GM12878 (cell line): ENCODE measurements around the gene TMEM255B. TPM values are rescaled to one million over a fixed set of nuclear protein-coding genes. Genes with fewer than 3 reads are reported as not detected.

Experiments
- ATAC-seq: fragments of 200-7000 bp; cut with Tn5 transposase; 3 replicates; pipeline ENCODE4 v1.9.1; 2020; ENCODE audit warnings: mild to moderate bottlenecking, moderate library complexity
- BruUV-seq: library from RNA; stranded (reverse); fragments of 400-500 nt; replicated peaks from 2 replicates; lab custom pipeline; 2021; lab: Mats Ljungman, UMichigan
- CTCF ChIA-PET: fragments of 300-600 bp; sonication (Branson Sonifier 250); formaldehyde crosslinking; extraction: SDS; loops from one replicate; lab custom pipeline; 2021; ENCODE audit warnings: inconsistent platforms; lab: Yijun Ruan, JAX
- POLR2A ChIA-PET: fragments of 350-600 bp; formaldehyde crosslinking; extraction: SDS; loops from one replicate; lab custom pipeline; 2021; ENCODE audit warnings: inconsistent platforms; lab: Charles Lee
- RAD21 ChIA-PET: fragments of 300-600 bp; sonication (Branson Sonifier 250); formaldehyde crosslinking; loops from one replicate; lab custom pipeline; 2023; ENCODE audit warnings: antibody characterized with exemption; ENCODE audit not compliant: unreplicated experiment; lab: Charles Lee
- SMC1A ChIA-PET: fragments of 300-600 bp; sonication (Branson Sonifier 250); formaldehyde crosslinking; loops from one replicate; lab custom pipeline; 2023; ENCODE audit not compliant: unreplicated experiment, uncharacterized antibody; lab: Charles Lee
- DNase-seq: peaks from one replicate; pipeline ENCODE4 v3.0.0-alpha.2; 2011; ENCODE audit warnings: low read depth, low spot score
- FAIRE-seq: peaks from 3 replicates; lab custom pipeline; 2011; peaks lifted over from hg19 to GRCh38; lab: Jason Lieb, UNC
- H2AFZ ChIP-seq: 2 replicates; pipeline ENCODE4 v1.6.0; 2011; ENCODE audit warnings: low read depth, low read length, control low read depth; ENCODE audit not compliant: control insufficient read depth
- H3K27ac ChIP-seq: 2 replicates; pipeline ENCODE4 v1.5.1; 2011; ENCODE audit warnings: control low read depth; ENCODE audit not compliant: control insufficient read depth, insufficient read depth
- H3K27me3 ChIP-seq, 2 experiments: replicated peaks in 1 of 2; 2 replicates each; pipeline versions ENCODE4 v1.6.0 to v1.6.1; 2011; ENCODE audit warnings: low read length in 1 of 2; ENCODE audit not compliant: control insufficient read depth in 2 of 2, insufficient read depth in 2 of 2
- H3K36me3 ChIP-seq, 2 experiments: 2 replicates each; pipeline ENCODE4 v1.5.1; 2011; ENCODE audit warnings: low read length in 1 of 2; ENCODE audit not compliant: control insufficient read depth in 2 of 2, insufficient read depth in 2 of 2
- H3K4me1 ChIP-seq: 2 replicates; pipeline ENCODE4 v1.6.1; 2011; ENCODE audit warnings: mild to moderate bottlenecking, low read length, moderate library complexity, mixed read lengths; ENCODE audit not compliant: control insufficient read depth, insufficient read depth
- H3K4me2 ChIP-seq: 2 replicates; pipeline ENCODE4 v1.6.0; 2011; ENCODE audit warnings: control low read depth; ENCODE audit not compliant: control insufficient read depth, insufficient read depth
- H3K4me3 ChIP-seq: fragments of 200-600 bp; sonication (generic); 2 replicates; pipeline ENCODE4 v1.5.1; 2016
- H3K79me2 ChIP-seq: 2 replicates; pipeline ENCODE4 v1.6.0; 2011; ENCODE audit warnings: low read length; ENCODE audit not compliant: control insufficient read depth, insufficient read depth
- H3K9ac ChIP-seq: 2 replicates; pipeline ENCODE4 v1.8.0; 2011; ENCODE audit warnings: low read length, control low read depth, mixed read lengths; ENCODE audit not compliant: control insufficient read depth, insufficient read depth
- H3K9me3 ChIP-seq: replicated peaks from 3 replicates; pipeline ENCODE4 v1.5.1; 2011; ENCODE audit warnings: mild to moderate bottlenecking, low read length; ENCODE audit not compliant: control insufficient read depth, insufficient read depth
- H4K20me1 ChIP-seq: 2 replicates; pipeline ENCODE4 v1.6.0; 2011; ENCODE audit not compliant: control insufficient read depth, insufficient read depth
- ATF3 ChIP-seq: IDR thresholded peaks from 2 replicates; pipeline ENCODE4 v1.6.1; 2011; ENCODE audit warnings: low read depth, mild to moderate bottlenecking, low read length, moderate library complexity, borderline replicate concordance; ENCODE audit errors: extremely low read depth
- CREM ChIP-seq: IDR thresholded peaks from 2 replicates; pipeline ENCODE4 v1.6.1; 2014; ENCODE audit warnings: antibody characterized with exemption, low read depth
- DPF2 ChIP-seq: fragments of 450-650 bp; IDR thresholded peaks from 2 replicates; pipeline ENCODE4 v1.6.1; 2017; ENCODE audit warnings: mild to moderate bottlenecking
- MEF2A ChIP-seq: IDR thresholded peaks from 2 replicates; pipeline ENCODE4 v1.6.1; 2011; ENCODE audit warnings: low read depth, mild to moderate bottlenecking, low read length, moderate library complexity; ENCODE audit not compliant: insufficient read depth
- PAX8 ChIP-seq: fragments of 450-650 bp; IDR thresholded peaks from 2 replicates; pipeline ENCODE4 v1.6.1; 2017; ENCODE audit warnings: mild to moderate bottlenecking, moderate library complexity
- PBX3 ChIP-seq: IDR thresholded peaks from 2 replicates; pipeline ENCODE4 v1.6.1; 2011; ENCODE audit warnings: mild to moderate bottlenecking, low read depth, low read length, moderate library complexity; ENCODE audit not compliant: insufficient replicate concordance
- POU2F2 ChIP-seq: IDR thresholded peaks from 3 replicates; pipeline ENCODE4 v1.6.1; 2011; ENCODE audit warnings: low read depth, mild to moderate bottlenecking, low read length, borderline replicate concordance
- SMAD5 ChIP-seq: IDR thresholded peaks from 2 replicates; pipeline ENCODE4 v1.6.1; 2016; ENCODE audit warnings: antibody characterized with exemption, low read depth
- SMC3 ChIP-seq: IDR thresholded peaks from 2 replicates; pipeline ENCODE4 v1.6.1; 2011; ENCODE audit warnings: low read length, improper control_type of control experiment, borderline replicate concordance
- SUZ12 ChIP-seq: fragments of 200-600 bp; sonication (generic); IDR thresholded peaks from one replicate; pipeline ENCODE4 v1.6.1; 2018; ENCODE audit warnings: antibody characterized with exemption, mild to moderate bottlenecking; ENCODE audit not compliant: unreplicated experiment
- TARDBP ChIP-seq: IDR thresholded peaks from 2 replicates; pipeline ENCODE4 v1.6.1; 2016; ENCODE audit warnings: borderline replicate concordance
- TCF7 ChIP-seq: IDR thresholded peaks from 2 replicates; pipeline ENCODE4 v1.6.1; 2014; ENCODE audit warnings: antibody characterized with exemption, borderline replicate concordance
- USF1 ChIP-seq: IDR thresholded peaks from 2 replicates; pipeline ENCODE4 v1.6.1; 2011; ENCODE audit warnings: borderline replicate concordance, low read depth, mild to moderate bottlenecking, moderate library complexity, mixed read lengths, low read length; ENCODE audit not compliant: insufficient read depth; ENCODE audit errors: extremely low read length
- ZNF384 ChIP-seq: IDR thresholded peaks from 2 replicates; pipeline ENCODE4 v1.6.1; 2012; ENCODE audit warnings: low read depth, mild to moderate bottlenecking, low read length, improper control_type of control experiment, borderline replicate concordance
- WGBS: methylation state at CpG from one replicate; pipeline ENCODE4 v1.1.6; 2016; ENCODE audit warnings: low lambda C conversion rate; ENCODE audit not compliant: insufficient replicate concordance, insufficient coverage; ENCODE audit errors: missing lambda C conversion rate; 5-methylcytosine and 5-hydroxymethylcytosine counted together
- in situ Hi-C: fragments of 300-500 bp; cut with MboI; formaldehyde crosslinking; loops from 9 replicates; pipeline ENCODE4 v1.14.3; 2018; ENCODE audit warnings: mixed read lengths
- intact Hi-C: fragments of 100-400 bp; cut with micrococcal nuclease; formaldehyde crosslinking; loops from one replicate; pipeline ENCODE4 v1.14.2; 2022; ENCODE audit not compliant: unreplicated experiment
- polyA plus RNA-seq, 11 experiments: library from polyadenylated mRNA; depleted of rRNA in 4 of 11; unstranded in 6 of 11; stranded (reverse) in 5 of 11; fragments of >200 nt; fragmentation: Nextera tagmentation in 4 of 11; fragmentation: Illumina TruSeq in 1 of 11; extraction: Ambion mirVana in 4 of 11; extraction: Trizol in 1 of 11; gene quantifications; 1 replicate in 1 of 11; 2 replicates in 10 of 11; pipeline versions ENCODE4 v1.2.1 to v1.2.3, GENCODE V29; 2011 to 2016; ENCODE audit warnings: inconsistent platforms in 2 of 11, missing spikeins in 2 of 11, low read depth in 1 of 11
- total RNA-seq, 4 experiments: library from RNA; depleted of rRNA in 3 of 4; stranded (reverse); fragments of >200 nt in 3 of 4; fragmentation: Illumina TruSeq in 1 of 4; extraction: Trizol in 1 of 4; gene quantifications; 2 replicates each; pipeline versions ENCODE4 v1.2.1 to v1.2.3, GENCODE V29; 2013 to 2021

The TMEM255B gene
- total and polyA plus RNA-seq, 10 of the 15 experiments (the other 5 are each of a cell fraction or from before 2014, with no cell fraction given): 0.04 to 0.62 (median 0.13) TPM; not detected in 3

GRCh38 chr13:113765564-113765910 lies 6.5 kb downstream of the TMEM255B start:
- ATAC-seq (no peak), DNase-seq (no peak), FAIRE-seq (no peak)
- Histone ChIP-seq H3K9ac (no peak overlapping the region), H3K4me2 (no peak overlapping the region), H3K36me3 (no peaks in the 10 kb centered on the region), H3K27ac (no peak overlapping the region), H2AFZ (no peak overlapping the region), H3K79me2 (no peaks in the 10 kb centered on the region), H4K20me1 (no peaks in the 10 kb centered on the region), H3K27me3 (peaks cover 0 to 3% of the 10 kb centered on the region in 2 experiments; a peak in 2 of 4 replicates), H3K9me3 (no peaks in the 10 kb centered on the region), H3K4me3 (no peak overlapping the region), H3K4me1 (no peaks in the 10 kb centered on the region)
- POLR2A ChIA-PET: no interaction called here
- CTCF ChIA-PET: no interaction called here
- 89% methylated on average over 3 of the region's 4 CpGs for WGBS
- in situ Hi-C loops (no loop called here), intact Hi-C loops (no loop called here)
- SMC1A ChIA-PET: no interaction called here
- RAD21 ChIA-PET: no interaction called here
- no peak for TF ChIP-seq SUZ12
- no peak for TF ChIP-seq PBX3
- TF ChIP-seq SMAD5: no peak
- TF ChIP-seq MEF2A: no peak
- no peak for TF ChIP-seq USF1
- TF ChIP-seq DPF2: no peak
- no peak for TF ChIP-seq TCF7
- TF ChIP-seq ZNF384: no peak
- TF ChIP-seq CREM: no peak
- TF ChIP-seq POU2F2: no peak
- no peak for TF ChIP-seq TARDBP
- TF ChIP-seq PAX8: no peak
- TF ChIP-seq ATF3: no peak
- TF ChIP-seq SMC3: no peak
- no TSS peak for BruUV-seq
